Fibroblast of mammary gland (primary cell): ENCODE data around the gene EEF1E1.

ENCODE experiments used
- DNase-seq: peaks from one replicate; pipeline ENCODE4 v3.0.0-alpha.2; 2010; ENCODE audit warnings: low read depth
- H3K4me3 ChIP-seq: 2 replicates; pipeline ENCODE4 v1.5.1; 2011; ENCODE audit warnings: low read depth, mild to moderate bottlenecking, low read length, moderate library complexity; ENCODE audit not compliant: control insufficient read depth
- TF ChIP-seq, protein P1 (sequence below): conservative IDR thresholded peaks from 2 replicates; pipeline ENCODE4 v1.5.1; 2011; ENCODE audit warnings: low read depth, low read length, inconsistent platforms; ENCODE audit not compliant: control insufficient read depth, insufficient read depth

EEF1E1 gene

DNA sequence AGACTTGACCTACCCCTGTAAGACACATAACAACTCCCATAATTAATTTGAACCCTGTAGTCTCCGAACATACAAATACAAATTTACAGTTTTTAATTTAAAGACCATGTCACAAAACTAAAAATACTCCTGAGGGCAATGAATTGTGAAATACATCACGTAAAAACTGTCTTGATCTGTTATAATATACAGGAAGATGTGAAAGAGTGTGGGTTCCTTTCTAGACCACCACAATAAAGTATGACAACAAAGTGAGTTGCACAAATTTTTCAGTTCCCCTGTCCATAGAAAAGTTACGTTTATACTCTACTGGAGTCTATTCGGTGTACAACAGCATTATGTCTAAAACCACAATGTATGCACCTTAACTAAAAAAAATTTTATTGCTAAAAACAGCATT, 27.2 kb downstream of the EEF1E1 start:
- no peak for DNase-seq
- no peak overlapping the region for H3K4me3 ChIP-seq
- TF ChIP-seq, protein P1, sequence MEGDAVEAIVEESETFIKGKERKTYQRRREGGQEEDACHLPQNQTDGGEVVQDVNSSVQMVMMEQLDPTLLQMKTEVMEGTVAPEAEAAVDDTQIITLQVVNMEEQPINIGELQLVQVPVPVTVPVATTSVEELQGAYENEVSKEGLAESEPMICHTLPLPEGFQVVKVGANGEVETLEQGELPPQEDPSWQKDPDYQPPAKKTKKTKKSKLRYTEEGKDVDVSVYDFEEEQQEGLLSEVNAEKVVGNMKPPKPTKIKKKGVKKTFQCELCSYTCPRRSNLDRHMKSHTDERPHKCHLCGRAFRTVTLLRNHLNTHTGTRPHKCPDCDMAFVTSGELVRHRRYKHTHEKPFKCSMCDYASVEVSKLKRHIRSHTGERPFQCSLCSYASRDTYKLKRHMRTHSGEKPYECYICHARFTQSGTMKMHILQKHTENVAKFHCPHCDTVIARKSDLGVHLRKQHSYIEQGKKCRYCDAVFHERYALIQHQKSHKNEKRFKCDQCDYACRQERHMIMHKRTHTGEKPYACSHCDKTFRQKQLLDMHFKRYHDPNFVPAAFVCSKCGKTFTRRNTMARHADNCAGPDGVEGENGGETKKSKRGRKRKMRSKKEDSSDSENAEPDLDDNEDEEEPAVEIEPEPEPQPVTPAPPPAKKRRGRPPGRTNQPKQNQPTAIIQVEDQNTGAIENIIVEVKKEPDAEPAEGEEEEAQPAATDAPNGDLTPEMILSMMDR = no peak

DNA sequence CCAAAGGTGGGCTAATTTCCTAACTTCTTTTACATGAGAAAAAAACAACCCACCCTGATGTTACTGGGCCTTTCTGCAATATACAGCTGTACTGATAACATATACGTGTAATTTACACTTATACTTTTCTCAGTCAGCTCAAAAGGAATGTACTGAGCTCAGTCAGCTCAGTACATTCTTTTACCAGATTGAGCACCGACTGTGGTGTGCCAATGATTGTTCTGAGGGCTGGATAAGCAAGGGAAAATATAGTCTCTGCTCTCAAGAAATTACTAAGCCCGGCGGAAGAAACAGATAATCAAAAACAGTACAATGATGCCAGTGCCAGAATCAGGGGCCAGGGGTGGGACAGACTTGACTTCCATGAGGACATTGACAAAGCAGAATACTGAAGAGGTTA, 28.1 kb downstream of the EEF1E1 start:
- H3K4me3 ChIP-seq = no peak overlapping the region
- peak; percentile 52 for DNase-seq
- TF ChIP-seq, protein P1 = no peak

DNA sequence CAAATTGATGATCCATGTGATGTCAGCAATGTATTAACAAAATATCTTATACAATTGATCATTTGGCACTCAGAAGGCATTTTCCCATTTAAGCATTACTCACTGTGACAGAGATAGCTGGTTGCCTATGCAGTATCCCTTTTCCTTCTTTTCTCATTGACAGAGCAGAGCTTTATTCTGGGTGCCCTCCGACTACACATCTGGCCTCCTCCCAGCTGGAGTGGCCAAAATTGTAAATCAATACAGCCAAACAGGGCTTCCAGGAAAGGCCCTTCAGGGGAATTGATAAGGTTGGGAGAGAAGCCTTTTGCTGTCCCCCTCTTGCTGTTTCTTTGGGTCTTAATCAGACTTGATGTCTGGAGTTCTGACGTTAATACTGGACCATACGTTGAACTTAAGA, 28.6 kb downstream of the EEF1E1 start:
- DNase-seq = no peak

DNA sequence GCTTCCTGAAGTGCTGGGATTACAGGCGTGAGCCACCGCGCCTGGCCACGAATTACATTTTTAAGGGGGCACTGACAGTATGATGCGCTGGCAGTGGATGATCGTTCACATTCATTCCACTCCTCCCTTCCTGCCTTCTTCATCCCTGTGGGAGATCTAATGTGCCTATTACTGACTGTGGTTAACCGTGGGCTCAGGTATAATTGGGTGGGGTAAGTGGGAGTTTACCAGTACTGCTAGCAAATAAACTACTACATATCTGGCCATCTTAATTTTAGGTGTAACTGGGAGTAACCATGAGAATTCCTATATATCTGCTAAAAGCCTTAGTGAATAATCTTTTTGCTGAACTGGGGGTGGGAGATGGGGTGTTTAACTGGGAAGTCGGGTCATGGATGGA, 31.6 kb downstream of the EEF1E1 start:
- no peak overlapping the region for H3K4me3 ChIP-seq
- TF ChIP-seq, protein P1 = no peak
- DNase-seq = no peak

More for the DNA sequence above, 28.6 kb downstream of the EEF1E1 start:
- TF ChIP-seq, protein P1 = no peak
- H3K4me3 ChIP-seq = no peak overlapping the region

DNA sequence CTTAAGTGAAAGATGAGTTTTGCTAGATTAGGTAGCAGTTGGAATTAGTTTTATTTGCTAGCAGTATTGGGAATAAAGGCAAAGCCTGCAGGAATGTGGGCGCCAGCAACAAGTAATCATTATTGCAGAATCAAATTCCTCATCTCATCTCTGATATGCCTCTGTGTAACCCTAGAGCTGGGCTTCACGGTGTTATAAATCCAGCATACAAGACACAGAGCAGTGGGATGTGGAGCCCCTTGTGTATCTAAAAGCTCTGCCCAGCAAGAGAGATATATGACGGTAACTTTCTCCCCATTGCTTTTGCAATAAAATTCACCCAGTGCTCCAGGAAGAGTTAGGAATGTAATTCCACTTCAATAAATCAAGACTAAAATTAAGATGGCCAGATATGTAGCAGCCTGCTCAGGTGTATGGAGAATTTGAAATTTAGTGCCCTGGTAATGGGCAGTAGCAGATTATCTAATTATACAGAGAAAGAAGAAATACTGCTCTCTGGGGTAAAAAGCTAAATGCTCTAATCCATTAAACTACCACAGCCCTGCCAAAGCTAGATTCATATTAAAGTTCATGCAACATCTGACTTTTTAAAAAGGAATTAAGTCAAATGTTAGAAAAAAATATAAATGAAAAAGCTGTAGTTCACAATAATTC, 32.6 kb downstream of the EEF1E1 start:
- no peak overlapping the region for H3K4me3 ChIP-seq
- no peak for DNase-seq
- TF ChIP-seq, protein P1 = no peak

DNA sequence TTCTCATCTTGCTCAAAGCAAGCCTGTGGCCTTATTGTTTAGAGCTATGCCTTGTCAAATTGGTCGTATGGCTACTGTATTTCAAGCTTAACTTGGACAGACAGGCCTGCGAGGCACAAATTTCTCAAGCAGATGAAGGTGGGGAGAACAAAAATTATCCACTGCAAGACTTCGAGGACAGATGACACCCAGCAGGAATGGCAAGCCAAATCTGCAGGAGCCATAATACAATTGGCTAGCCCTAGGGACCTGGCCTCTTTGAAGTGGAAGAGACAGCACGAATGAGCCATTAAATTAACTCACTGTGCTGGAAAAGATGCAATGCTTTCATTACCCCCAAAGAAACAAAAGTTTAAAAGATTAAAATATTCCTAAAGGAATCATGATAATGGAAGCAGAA, 33.2 kb downstream of the EEF1E1 start:
- DNase-seq = no peak
- TF ChIP-seq, protein P1 = no peak
- H3K4me3 ChIP-seq = no peak overlapping the region

DNA sequence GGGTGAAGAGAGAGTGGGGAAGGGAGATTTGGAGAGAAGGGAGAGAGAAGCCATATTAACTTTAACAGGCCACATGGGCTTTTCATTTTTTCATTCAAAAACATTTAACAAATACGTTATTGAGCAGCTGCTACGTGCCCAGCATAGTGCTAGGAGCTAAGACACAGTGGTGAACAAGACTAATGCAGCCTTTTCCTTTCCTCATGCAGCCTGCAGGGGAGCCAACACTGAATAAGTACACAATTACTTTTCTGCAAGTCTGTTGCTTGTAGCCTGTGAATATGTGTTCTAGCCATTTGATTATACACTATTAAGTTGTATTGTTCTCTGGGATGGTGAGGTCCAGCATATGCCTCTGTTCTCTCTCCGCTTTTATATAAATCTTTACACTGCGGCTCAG, 36.2 kb downstream of the EEF1E1 start:
- TF ChIP-seq, protein P1 = no peak
- H3K4me3 ChIP-seq = no peak overlapping the region
- no peak for DNase-seq
